ENCODE results near the gene RALGPS1.

RALGPS1 gene
- 4.5 reads per million, percentile 18 among the genes with 10 or more reads in this experiment for total RNA-seq

GRCh38 chr9:126914458-126915280 is at the start of gene RALGPS1:
RALGPS1 (plus strand) TSS chr9:126914782; CDS start chr9:126962290, 47,508 bp downstream.
- peak; percentile 81 for DNase-seq

- no peak for DNase-seq
Observed at GRCh38 chr9:126869368-126869767, 45.2 kb upstream of the RALGPS1 start.

GRCh38 chr9:126872516-126872915 is 42.1 kb upstream of the RALGPS1 start:
- DNase-seq, result no peak

GRCh38 chr9:126874546-126875314 is 39.9 kb upstream of the RALGPS1 start:
- DNase-seq, result no peak

GRCh38 chr9:126875756-126876510 is 38.6 kb upstream of the RALGPS1 start:
- no peak for DNase-seq

- no peak for DNase-seq
Observed at GRCh38 chr9:126876531-126876930, 38.1 kb upstream of the RALGPS1 start.

GRCh38 chr9:126877418-126877817 is 37.2 kb upstream of the RALGPS1 start:
- no peak for DNase-seq

- DNase-seq, result no peak
Observed at GRCh38 chr9:126879288-126879687, 35.3 kb upstream of the RALGPS1 start.

- DNase-seq, result no peak
Observed at GRCh38 chr9:126880226-126880946, 34.2 kb upstream of the RALGPS1 start.

GRCh38 chr9:126880947-126881332 is 33.6 kb upstream of the RALGPS1 start:
- no peak for DNase-seq

GRCh38 chr9:126882746-126883145 is 31.8 kb upstream of the RALGPS1 start:
- no peak for DNase-seq

- no peak for DNase-seq
Observed at GRCh38 chr9:126883636-126884035, 30.9 kb upstream of the RALGPS1 start.

GRCh38 chr9:126885131-126885641 is 29.4 kb upstream of the RALGPS1 start:
- no peak for DNase-seq

GRCh38 chr9:126886034-126886822 is 28.4 kb upstream of the RALGPS1 start:
- no peak for DNase-seq

GRCh38 chr9:126886897-126887296 is 27.7 kb upstream of the RALGPS1 start:
- no peak for DNase-seq

- DNase-seq, result no peak
Observed at GRCh38 chr9:126891676-126892075, 22.9 kb upstream of the RALGPS1 start.

GRCh38 chr9:126893079-126893478 is 21.5 kb upstream of the RALGPS1 start:
- DNase-seq, result no peak

- DNase-seq, result no peak
Observed at GRCh38 chr9:126894052-126894603, 20.5 kb upstream of the RALGPS1 start.

GRCh38 chr9:126902210-126902609 is 12.4 kb upstream of the RALGPS1 start:
- DNase-seq, result no peak

- no peak for DNase-seq
Observed at GRCh38 chr9:126904586-126904985, 10.0 kb upstream of the RALGPS1 start.

- no peak for DNase-seq
Observed at GRCh38 chr9:126906091-126906490, 8.5 kb upstream of the RALGPS1 start.

Data from effector CD4-positive, alpha-beta T cell (primary cell).